HG03196 (cell line): ENCODE results near the gene XYLT1.
"Not testable (repeated sequence)": the region's sequence is repeated elsewhere in the genome, so short reads cannot be mapped to it uniquely, and the experiment has no call there.

Source experiments
- ATAC-seq: cut with Tn5 transposase; IDR thresholded peaks from one replicate; pipeline ENCODE4 v1.9.1; 2021; ENCODE audit not compliant: unreplicated experiment

Gene XYLT1

GRCh38 chr16:17431968-17432625 lies 38.7 kb downstream of the XYLT1 start:
- no peak for ATAC-seq

DNA sequence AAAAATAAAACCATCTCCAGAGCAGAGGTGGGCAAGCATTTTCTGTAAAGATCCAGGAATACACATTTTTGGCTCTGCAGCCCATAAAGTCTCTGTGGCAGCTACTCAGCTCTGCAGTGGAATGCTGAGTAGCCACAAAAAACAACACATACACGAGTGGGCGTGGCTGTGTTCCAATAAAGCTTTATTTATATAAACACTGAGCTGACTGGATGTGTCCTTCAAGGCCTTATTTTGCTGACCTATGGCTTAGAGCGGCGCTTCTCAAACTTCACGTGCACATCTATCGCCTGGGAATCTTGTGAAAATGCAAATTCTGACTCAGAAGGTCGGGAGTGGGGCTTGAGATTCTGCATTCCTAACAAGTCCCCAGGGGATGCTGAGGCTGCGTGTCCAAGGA lies 39.7 kb downstream of the XYLT1 start:
- no peak for ATAC-seq

DNA sequence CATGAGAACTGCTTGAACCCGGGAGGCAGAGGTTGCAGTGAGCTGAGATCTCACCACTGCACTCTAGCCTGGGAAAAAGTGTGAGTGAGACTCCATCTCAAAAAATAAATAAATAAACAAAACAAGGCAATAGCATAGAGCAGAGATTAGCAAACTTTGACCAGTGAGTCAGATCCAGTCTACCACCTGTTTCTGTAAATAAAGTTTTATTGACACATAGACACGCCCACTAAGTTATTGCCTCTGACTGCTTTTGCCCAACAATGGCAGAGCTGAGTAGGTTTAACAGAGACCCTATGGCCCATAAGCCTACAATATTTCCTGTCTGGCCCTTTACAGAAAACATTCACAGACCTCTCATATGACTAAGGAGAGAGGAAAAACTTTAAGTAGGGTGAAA lies 44.3 kb downstream of the XYLT1 start:
- no peak for ATAC-seq

- no peak for ATAC-seq
These were observed 46.0 kb downstream of the XYLT1 start for GRCh38 chr16:17424771-17425170.

- no peak for ATAC-seq
These were observed 47.5 kb downstream of the XYLT1 start for GRCh38 chr16:17423221-17423620.

DNA sequence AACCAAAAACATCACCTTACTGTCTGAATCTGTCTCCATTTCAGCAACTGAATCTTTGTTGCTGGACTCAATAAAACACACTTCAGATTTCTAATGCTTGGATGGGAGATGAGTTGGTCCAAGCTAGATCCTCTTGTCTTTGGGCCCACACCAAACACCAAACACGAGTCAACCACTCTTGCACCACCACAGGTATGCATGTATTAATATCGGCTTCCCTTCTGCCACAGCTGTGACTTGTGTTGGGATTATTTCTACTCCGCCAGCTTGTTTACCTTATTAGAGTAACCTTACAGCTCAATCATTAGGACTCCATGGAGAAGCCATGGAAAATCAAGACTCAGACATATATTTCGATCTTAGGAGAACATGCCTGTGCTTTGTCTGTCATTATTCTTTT lies 49.9 kb downstream of the XYLT1 start:
- ATAC-seq = no peak

DNA sequence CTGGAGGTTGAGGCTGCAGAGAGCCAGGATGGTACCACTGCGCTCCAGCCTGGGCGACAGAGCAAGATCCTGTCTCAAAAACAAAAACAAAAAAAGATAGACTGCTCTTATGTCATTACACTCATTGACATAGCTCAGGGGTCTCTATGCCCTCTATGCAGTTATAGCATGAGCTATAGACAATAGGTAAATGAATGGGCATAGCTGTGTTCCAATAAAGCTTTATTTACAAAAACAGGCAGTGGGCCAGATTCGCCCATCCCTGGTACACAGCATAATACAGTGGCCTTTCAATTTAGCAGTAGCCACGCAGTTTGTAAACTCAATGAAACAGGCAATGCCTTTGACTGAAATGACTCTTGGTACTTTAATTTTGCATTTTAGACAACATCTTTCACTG lies 51.5 kb downstream of the XYLT1 start:
- ATAC-seq = no peak

DNA sequence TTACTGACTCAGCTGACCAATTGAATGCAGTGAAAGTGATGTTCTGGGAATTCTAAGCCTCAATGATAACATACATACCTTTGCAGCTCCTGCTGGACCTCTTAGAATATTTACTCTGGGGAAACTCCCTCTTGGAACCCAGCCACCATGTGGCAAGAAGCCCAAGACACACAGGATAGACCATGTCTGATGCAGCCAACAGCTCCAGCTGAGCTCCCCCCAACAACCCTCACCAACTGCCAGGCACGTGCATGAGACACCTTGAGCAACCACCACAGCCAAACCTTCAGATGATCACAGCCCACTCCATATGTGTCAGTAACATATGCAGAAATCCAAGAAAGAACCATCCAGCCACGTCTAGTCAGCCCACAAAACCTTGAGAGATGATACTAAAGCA lies 53.0 kb downstream of the XYLT1 start:
- no peak for ATAC-seq

GRCh38 chr16:17416461-17417311 lies 54.1 kb downstream of the XYLT1 start:
- peak; percentile 93 for ATAC-seq

- no peak for ATAC-seq
These were observed 55.8 kb downstream of the XYLT1 start for GRCh38 chr16:17414916-17415315.

GRCh38 chr16:17414421-17414820 lies 56.3 kb downstream of the XYLT1 start:
- no peak for ATAC-seq

DNA sequence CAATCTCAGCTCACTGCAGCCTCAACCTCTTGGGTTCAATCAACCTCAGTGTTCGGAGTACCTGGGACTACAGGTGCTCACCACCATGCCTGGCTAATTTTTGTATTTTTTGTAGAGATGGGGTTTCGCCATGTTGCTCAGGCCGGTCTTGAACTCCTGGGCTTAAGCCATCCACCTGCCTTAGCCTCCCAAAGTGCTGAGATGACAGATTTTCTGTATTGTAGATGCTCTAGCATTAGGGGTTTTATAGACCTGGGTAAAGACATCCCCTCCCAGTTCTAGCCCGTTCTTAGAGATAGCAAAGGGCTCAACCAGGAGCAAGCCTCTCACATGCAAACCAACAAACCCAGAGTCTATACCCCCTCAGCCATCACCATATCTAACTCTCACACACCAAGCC lies 57.3 kb downstream of the XYLT1 start:
- no peak for ATAC-seq

DNA sequence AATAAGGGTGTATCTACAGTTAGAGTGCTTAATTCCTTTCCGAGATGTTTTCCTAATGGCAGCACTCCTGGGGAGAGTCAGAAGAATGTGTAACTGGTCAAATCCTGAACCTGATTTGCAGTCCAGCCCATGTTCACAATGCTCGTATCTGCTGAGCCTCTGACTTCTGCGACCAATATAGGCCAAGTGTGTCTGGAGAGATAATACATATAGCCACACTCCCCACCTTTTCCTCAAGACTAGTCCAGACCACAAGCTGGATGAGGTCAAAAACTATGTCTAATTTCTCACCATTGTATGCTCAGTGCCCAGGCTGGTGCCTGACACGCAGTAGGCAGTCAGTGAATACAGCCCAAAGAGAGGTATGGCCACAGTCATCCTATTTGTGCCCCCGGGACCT lies 58.0 kb downstream of the XYLT1 start:
- no peak for ATAC-seq

DNA sequence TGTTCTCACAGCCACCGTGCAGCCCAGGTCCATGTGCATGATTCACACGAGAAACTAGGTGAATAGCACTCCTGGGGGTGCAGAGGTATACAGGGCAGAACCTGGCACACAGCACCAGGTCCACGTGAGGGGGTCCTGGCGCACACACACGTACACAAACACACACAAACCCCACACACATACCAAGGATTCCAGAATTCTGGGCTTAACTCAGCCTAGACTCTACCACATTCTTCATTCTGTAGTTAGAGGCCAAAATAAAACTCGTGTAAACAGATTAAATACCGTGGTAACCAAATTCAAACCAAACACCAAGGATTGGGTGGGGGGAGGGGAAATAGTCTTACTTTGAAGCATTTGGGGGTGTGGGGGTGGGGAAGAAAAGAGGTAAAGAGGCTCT lies 58.5 kb downstream of the XYLT1 start:
- no peak for ATAC-seq

DNA sequence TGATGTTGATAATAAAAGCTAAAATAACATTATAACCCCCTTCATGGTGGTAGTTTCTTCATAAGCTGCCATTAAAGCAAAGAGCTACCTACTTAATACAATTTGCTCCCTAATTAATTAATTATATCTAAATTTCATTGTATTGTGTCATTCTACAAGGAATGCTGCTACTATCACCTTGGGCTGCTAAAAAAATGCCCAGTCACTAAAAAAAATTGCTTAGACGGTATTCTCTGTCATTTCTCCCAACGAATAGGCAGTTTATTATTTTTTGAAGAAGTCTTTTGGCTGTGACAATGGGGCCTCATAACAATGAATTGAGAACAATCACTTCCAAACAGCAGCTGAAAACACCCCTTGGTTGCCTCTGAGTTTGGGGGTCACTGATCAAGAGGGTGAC lies 59.5 kb downstream of the XYLT1 start:
- ATAC-seq = no peak

GRCh38 chr16:17410316-17410715 lies 60.4 kb downstream of the XYLT1 start:
- ATAC-seq = not testable (repeated sequence)

GRCh38 chr16:17409894-17410293 lies 60.9 kb downstream of the XYLT1 start:
- no peak for ATAC-seq

DNA sequence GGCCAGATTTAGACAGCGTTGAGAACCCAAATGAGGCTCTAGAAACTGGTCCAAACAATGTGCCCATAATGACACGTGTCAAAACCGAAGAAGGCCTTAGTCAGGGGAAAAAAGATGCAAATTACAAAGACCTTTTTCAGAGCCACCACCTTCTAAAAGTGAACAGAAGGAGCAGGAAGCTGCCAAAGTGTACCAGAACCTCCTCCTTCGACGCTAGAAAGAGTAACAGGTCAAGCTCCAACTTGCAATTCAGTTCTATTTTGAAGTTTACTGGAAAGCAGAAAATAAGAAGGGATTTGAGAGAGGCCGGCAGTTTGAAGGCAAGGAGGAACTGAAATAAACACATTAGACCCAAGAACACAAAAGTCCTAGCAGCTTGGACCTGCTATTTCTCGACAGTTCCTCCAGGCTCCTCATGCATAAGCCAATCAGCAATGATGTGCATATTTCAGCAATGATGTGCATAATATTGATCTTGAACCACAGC lies 61.8 kb downstream of the XYLT1 start:
- ATAC-seq = no peak

DNA sequence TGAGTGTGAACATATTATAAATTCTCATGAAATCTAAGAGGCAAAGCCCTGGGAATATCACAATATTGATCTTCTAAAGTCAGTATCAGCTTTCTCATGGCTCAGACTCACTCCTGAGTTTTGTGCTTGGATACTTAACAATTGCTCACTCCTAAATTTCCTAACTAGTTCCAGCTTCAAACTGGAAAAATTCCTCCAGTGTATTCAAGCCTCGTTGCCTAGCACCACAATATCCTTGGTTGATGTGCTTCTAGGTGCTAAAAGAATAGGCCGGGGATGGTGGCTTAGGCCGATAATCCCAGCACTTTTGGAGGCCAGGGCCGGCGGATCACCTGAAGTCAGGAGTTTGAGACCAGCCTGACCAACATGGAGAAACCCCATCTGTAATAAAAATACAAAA lies 62.5 kb downstream of the XYLT1 start:
- no peak for ATAC-seq

- ATAC-seq = no peak
These were observed 63.4 kb downstream of the XYLT1 start for GRCh38 chr16:17407321-17407720.

DNA sequence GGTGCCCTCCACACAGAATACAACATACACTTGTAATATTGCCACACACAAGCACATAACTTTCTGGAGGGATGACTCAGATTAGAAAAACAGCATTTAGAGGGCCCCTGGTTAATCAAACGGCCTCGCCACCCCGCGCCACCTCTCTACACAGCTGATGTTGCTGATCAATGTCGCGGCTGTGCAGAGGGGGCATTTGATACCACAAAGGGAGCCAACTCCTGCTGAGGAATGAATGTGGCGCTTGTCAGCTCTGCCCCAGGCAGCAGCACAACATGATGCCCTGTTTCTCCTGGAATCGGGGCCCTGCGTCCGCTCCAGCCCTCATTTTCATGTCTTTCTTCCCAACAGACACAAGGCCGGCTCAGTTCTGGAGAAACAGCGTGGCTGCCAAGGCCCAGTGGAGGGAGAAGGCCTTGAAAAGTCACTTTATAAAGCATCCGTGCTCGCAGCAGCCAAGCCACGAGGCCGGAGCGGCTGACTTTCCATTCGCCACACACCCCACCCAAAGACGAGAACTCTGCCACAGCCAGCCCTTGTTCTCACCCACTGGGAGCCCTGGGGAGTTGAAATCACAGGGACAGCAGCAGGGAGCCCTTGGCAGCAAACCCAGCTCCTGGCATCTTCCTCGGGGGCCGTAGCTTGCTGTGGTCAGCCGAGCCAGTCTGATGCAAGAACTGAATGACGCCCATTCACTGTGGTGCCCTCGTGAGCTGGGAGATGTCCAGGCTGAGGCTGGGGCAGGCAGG lies 65.6 kb downstream of the XYLT1 start:
- no peak for ATAC-seq
